KOPT-K1 (cell line): ENCODE measurements around the gene MICAL2.

Experiments used
- H3K27ac ChIP-seq: fragments of 200-600 bp; sonication (generic); 2 replicates; pipeline ENCODE4 v1.5.1; 2016; ENCODE audit warnings: antibody characterized with exemption, mild to moderate bottlenecking, low read depth, low read length; ENCODE audit not compliant: poor library complexity, severe bottlenecking
- H3K36me3 ChIP-seq: fragments of 200-600 bp; sonication (generic); 2 replicates; pipeline ENCODE4 v1.5.1; 2017; ENCODE audit warnings: antibody characterized with exemption, mild to moderate bottlenecking, low read length, moderate library complexity; ENCODE audit not compliant: insufficient read depth
- H3K9me3 ChIP-seq: fragments of 200-600 bp; sonication (generic); 2 replicates; pipeline ENCODE4 v1.5.1; 2017; ENCODE audit warnings: antibody characterized with exemption, low read length, mild to moderate bottlenecking; ENCODE audit not compliant: insufficient read depth, poor library complexity, severe bottlenecking

The MICAL2 gene

DNA sequence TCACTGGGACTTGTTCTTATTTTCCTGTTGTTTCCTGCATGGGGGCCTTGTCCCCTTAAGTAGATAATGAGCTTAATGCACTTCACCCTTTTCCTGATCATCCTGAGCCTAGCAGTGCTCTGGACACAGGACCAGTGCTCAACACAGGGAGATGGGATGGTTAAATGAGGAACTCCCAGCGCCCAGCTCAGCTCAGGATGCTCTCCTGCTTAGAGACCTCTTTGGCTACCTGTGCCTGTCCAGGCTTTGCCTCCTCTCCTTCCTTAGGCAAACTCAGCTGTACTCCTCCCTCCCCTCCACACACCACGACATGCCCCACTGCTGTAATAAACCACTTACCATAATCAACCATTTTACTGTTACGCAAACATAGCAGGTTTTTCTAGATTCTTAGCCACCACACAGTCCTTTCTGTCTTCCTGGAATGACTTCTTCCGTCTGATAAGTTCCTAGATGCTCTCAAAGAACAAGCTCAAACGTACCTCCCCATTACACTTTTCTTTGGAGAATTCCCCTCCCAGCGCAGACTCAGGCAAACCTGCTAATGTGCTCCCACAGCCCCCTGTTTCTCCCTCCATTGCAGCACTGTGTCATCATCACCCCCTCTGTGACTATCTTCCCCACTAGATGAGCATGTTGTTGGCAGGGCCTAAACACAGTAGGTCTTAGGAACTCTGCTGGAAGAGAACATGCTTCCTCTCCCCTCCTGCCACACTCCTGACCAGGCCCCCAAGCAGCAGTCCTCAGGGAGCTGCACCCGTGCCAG, 113.6 kb downstream of the MICAL2 start:
- peak overlapping the region; percentile 88 for H3K27ac ChIP-seq
- no peaks in the 10 kb centered on the region for H3K36me3 ChIP-seq

DNA sequence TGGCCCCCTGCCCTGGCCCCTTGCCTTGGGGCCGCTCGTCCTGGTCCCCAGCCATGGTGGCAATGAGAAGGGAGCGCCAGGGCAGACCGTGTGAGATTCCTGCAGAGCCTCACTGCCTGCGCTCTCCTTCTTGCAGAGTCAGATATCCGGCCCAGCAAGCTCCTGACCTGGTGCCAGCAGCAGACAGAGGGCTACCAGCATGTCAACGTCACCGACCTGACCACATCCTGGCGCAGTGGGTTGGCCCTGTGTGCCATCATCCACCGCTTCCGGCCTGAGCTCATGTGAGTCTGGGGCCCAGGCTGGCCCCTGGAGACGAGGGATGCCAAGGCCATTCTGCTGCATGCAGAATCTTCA, 114.1 kb downstream of the MICAL2 start:
- Histone ChIP-seq H3K9me3 (no peaks in the 10 kb centered on the region), H3K27ac (peak overlapping the region; percentile 88), H3K36me3 (no peaks in the 10 kb centered on the region)

More for the DNA sequence above, 113.6 kb downstream of the MICAL2 start:
- H3K9me3 ChIP-seq = no peaks in the 10 kb centered on the region

DNA sequence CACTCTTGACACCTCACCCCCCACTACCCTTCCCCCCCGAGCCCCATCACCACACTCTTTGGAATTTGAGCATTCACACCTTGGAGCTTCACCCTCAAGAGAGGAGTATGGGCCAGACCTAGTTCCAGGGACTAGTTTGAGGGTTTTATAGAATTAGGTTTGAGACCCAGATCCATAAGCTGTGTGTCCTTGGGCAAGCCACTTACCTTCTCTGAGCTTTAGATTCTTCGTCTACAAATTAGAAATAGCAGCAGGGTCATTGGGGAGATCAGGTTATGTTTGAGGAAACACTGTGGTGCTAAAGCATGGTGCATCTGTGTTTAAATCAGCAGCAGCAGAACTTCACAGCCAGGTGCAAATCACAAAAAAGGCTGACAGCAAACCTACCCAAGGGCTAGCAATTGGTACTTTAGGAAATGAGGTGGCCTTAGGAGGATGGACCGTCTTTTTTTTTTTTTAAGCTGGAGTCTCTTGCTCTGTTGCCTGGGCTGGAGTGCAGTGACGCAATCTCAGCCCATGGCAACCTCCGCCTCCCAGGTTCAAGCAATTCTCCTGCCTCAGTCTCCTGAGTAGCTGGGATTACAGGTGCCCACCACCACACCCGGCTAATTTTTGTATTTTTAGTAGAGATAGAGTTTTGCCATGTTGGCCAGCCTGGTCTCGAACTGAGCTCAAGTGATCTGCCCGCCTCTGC, 114.8 kb downstream of the MICAL2 start:
- H3K36me3 ChIP-seq = no peaks in the 10 kb centered on the region
- no peaks in the 10 kb centered on the region for H3K9me3 ChIP-seq
- H3K27ac ChIP-seq = peak overlapping the region; percentile 88

DNA sequence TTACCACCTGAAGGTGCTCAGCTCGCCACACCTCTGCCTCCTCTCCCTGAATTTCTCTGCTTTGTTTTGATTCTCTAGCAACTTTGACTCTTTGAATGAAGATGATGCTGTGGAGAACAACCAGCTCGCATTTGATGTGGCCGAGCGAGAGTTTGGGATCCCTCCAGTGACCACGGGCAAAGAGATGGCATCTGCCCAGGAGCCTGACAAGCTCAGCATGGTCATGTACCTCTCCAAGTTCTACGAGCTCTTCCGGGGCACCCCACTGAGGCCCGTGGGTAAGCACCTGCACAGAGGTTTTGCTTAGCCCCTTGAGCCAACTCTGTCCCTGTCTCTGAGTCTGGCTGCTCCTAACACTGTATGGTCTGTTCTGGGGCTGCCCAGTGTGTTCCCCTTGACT, 115.7 kb downstream of the MICAL2 start:
- H3K36me3 ChIP-seq = no peaks in the 10 kb centered on the region
- H3K9me3 ChIP-seq = no peaks in the 10 kb centered on the region
- peak overlapping the region; percentile 14 for H3K27ac ChIP-seq

DNA sequence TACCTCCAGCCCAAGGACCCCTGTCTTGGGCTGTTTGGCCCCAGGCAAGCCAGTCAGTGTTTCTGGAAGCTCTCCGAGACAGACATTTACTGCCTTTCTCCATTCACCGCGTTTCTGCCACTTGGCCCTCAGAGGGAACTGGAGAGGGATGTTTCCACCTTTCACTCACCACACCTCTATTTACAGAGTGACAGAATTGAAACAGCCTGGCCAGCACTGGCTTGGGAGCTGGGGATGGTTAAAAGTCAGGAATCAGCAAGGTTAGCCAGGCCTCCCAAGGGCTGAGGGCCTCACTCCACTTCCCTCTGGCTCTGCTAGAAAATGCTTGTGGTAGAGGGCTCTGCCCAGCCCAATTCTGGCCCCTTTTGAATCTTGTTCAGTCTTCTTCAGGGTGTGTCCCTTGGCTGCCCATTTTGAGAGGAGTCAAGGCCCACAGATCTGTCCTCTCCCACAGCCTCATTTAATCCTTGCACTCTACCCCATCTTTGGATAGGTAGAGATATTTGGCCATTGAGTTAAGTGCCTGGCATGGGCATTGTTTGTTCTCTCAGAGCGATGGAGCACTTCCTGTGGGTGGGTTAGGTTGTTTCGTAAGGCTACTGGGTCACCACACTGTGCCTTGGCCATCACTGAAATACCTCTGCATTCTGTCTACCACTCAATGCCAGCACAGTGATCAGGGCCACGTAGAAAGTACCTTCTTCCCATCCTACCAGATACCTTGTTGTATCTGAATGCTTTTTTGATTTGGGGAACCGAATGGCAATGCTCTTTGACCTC, 119.2 kb downstream of the MICAL2 start:
- Histone ChIP-seq H3K27ac (no peak overlapping the region), H3K9me3 (no peaks in the 10 kb centered on the region), H3K36me3 (no peaks in the 10 kb centered on the region)

DNA sequence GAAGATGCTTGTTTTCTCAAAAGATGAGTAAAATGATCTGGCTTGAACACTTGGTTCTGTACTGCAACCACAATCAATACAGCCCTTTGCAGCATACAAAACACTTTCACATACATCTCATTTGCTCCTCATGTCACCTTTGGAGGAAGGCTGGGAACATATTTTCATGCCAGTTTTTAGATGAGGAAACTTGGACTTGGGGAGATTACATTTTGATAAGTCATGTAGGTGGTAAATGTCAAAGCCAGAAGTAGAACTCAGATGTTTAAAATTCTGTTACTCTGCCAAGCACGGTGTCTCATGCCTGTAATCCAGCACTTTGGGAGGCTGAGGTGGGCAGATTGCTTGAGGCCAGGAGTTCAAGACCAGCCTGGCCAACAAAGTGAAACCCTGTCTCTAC, 121.8 kb downstream of the MICAL2 start:
- Histone ChIP-seq H3K36me3 (no peaks in the 10 kb centered on the region), H3K27ac (no peak overlapping the region), H3K9me3 (no peaks in the 10 kb centered on the region)

DNA sequence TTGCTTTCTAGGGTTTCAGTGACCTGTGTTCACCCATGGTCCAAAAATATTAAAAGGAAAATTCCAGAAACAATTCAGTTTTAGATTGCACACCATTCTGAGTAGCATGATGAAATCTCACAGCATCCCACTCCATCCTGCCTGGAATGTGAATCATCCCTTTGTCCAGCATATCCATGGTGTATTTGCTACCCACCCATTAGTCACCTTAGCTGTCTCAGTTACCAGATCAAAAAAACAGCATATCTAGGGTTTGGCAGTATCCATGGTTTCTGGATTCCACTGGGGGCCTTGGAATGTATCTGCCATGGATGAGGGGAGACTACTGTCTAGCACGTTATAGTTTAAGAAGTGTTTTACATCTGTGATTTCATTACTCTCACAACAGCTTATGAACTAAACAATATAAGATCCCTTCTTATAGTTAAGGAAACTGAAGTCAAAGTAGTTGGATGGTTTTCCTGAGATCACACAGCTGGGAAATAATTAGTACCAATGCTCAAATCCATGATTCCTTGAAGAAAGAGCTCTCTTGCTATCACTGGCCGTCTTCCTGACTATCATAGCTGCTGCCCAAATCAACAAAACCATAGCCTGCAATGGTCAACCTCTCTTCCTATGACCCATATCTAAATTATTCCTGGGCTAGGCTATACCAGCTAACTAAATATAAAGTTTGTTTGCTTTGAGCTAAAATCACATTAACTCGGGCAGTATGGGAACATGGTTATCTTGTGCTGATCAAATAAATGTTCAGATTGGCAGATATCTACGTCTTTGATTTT, 122.6 kb downstream of the MICAL2 start:
- Histone ChIP-seq H3K27ac (no peak overlapping the region), H3K9me3 (no peaks in the 10 kb centered on the region)

DNA sequence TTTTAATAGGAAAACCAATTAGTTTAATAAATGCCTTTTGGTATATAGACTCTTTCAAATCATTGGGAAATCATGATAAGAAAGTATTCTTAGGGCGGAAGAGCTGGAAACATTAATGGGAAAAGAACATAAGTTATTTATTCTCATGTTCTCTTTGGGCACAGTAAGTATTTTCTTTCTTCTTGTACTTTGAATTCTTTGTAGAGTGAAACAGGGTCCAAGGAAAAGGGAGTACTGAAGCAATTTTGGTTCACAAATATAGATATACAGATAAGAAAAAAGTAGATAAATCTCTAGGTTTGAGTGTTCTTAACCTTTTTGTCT, 123.2 kb downstream of the MICAL2 start:
- H3K36me3 ChIP-seq = no peaks in the 10 kb centered on the region
- no peak overlapping the region for H3K27ac ChIP-seq
- no peaks in the 10 kb centered on the region for H3K9me3 ChIP-seq

More for the DNA sequence above, 122.6 kb downstream of the MICAL2 start:
- no peaks in the 10 kb centered on the region for H3K36me3 ChIP-seq

DNA sequence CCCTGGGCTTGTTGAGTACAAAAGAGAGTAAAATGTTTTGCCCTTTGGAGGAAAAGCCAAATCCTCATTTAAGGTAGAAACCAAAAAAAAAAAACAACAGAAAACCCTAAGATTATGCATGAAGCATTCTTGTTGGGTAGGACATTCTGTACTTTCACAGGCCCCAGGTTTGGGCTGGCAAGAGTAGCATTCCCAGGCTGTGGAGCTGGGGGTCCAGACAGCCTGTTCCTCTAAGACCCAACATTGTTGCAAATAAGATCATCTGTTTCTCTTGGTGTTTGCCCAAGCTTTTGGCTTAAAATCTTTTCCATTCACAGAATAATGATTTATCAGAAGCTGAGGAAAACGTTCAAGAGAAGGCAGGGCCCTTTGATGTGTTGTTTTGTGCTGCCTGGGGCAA, 123.8 kb downstream of the MICAL2 start:
- Histone ChIP-seq H3K36me3 (no peaks in the 10 kb centered on the region), H3K27ac (no peak overlapping the region), H3K9me3 (no peaks in the 10 kb centered on the region)

DNA sequence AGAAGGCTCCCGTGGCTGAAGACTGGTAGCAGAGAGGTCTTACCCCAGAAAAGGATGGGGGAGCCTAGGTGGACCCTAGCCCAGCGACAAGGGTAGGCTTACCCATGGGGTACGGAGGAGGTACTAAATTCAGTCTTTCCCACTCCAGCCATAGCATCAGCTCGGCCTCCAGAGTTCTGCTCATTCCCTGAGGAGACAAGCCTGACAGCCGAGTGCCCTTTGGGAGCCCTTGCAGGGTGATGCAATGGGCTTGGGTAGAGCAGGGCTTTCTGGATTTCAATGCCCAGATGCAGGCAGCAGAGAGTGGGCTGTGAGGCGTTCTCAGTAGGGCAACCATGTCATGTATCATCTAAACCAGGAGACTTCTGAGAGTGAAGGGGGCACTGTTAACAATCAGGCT, 124.7 kb downstream of the MICAL2 start:
- Histone ChIP-seq H3K27ac (peak overlapping the region; percentile 72), H3K9me3 (no peaks in the 10 kb centered on the region), H3K36me3 (no peaks in the 10 kb centered on the region)

DNA sequence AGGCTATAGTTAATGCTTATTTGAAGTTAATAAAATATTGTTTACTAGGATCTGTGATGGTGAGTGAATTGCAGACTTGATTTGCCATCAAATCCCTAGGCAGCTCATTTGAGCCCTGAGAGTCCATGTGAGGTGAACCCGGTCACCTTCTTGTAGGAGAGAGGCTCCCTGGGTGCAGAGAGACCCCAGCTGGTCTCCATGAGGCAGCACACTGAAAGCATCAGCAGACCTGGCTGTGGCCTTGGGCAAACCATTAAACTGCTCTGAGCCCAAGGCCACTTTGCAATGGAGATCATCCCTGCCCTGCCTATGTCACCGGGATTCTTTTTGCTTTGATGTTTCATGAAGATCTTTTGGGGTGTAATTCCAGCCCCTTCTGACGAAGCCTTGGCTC, 125.2 kb downstream of the MICAL2 start:
- peak overlapping the region; percentile 72 for H3K27ac ChIP-seq
- H3K36me3 ChIP-seq = no peaks in the 10 kb centered on the region
- H3K9me3 ChIP-seq = no peaks in the 10 kb centered on the region

DNA sequence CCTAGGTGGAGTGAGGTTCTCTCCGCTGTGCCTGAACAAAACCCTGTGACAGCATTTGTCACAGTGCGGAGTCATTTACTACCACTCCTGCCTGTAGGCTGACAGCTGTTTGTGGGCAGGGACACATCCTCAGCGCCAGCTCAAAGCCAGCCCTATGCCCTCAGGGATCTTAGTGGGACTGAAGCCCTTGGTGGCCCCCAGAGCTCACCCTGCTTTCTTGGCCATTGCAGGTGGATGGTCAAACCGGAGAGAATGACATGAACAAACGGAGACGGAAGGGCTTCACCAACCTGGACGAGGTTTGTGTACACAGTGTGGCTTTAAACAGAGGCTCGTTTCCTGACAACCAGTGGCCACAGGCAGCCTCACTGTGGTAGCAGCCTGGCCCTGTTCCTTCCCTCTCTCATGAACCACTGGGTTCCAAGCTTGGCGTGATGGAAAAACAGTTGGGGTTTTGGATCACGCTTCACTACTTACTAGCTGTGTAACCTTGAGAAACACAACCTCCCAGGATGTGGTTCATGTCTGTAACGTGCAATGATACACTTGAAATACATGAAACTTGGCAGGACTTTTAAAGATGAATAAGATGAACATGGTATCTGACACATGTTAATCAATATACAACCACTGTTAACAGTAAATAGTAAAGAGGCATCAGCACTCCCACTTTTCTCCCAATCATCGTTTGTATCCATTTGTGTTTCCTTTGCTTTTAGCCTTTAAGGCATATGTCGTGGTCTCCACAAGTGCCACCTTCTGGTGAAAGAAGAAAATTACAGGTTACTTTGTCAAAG, 125.8 kb downstream of the MICAL2 start:
- H3K27ac ChIP-seq = peak overlapping the region; percentile 72

DNA sequence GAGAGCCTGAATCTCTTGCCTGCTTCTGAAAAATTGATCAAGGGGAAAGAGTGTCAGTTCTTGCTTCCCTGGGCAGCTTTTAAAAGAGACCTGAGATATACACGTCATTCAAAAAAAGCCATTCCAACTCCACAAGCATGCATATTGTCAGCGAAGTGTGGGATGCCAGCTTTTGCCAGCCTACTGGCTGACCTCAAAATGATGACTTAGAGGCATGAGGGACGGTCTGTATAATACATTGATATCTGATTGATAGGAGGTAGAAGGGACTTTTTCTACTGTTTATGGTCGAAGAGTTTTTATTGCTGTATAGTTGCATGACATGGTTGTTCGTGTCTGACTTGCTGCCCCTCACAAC, 126.3 kb downstream of the MICAL2 start:
- Histone ChIP-seq H3K9me3 (no peaks in the 10 kb centered on the region), H3K36me3 (no peaks in the 10 kb centered on the region), H3K27ac (peak overlapping the region; percentile 72)

More for the DNA sequence above, 125.8 kb downstream of the MICAL2 start:
- Histone ChIP-seq H3K36me3 (no peaks in the 10 kb centered on the region), H3K9me3 (no peaks in the 10 kb centered on the region)

DNA sequence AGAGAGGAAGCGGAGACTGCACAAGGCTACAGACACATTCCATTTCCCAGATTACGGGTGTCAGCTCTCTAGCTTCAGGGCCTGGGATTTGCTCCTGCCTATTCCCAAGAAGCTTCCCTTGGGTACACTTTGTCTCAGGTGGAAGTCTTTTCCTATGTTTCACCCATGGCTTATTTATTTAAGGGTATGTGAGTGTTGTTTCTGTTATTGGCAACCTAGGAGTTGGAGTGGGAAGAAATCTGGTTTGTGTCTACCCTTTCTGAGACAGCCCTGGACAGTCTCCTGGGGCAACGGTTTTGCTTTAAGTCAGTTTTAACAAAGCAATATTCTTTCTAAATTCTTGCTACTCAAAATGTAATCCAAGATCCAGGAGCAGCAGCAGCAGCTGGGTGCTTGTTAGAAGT, 127.0 kb downstream of the MICAL2 start:
- no peaks in the 10 kb centered on the region for H3K36me3 ChIP-seq
- no peak overlapping the region for H3K27ac ChIP-seq
- H3K9me3 ChIP-seq = no peaks in the 10 kb centered on the region
